OCI-LY7 (cell line): ENCODE measurements around the gene OXSR1. TPM values are rescaled to one million over a fixed set of nuclear protein-coding genes. Genes with fewer than 3 reads are reported as not detected.

Experiments used
- BruUV-seq: library from RNA; stranded (reverse); fragments of 400-500 nt; replicated peaks from 2 replicates; lab custom pipeline; 2021; lab: Mats Ljungman, UMichigan
- CTCF ChIA-PET: fragments of 300-600 bp; sonication (Branson Sonifier 250); formaldehyde crosslinking; loops from one replicate; lab custom pipeline; 2022; ENCODE audit warnings: antibody characterized with exemption; ENCODE audit not compliant: unreplicated experiment; lab: Charles Lee
- POLR2A ChIA-PET: fragments of 300-600 bp; sonication (Branson Sonifier 250); formaldehyde crosslinking; loops from one replicate; lab custom pipeline; 2022; ENCODE audit warnings: antibody characterized with exemption; lab: Charles Lee
- DNase-seq: peaks from one replicate; pipeline ENCODE4 v3.0.0-alpha.2; 2015; ENCODE audit warnings: low spot score
- H2AFZ ChIP-seq: fragments of 200-600 bp; sonication (generic), shearing (Covaris generic); 2 replicates; pipeline ENCODE4 v1.6.1; 2014; ENCODE audit warnings: mild to moderate bottlenecking, antibody characterized with exemption, low read length, moderate library complexity
- H3K27ac ChIP-seq: fragments of 200-600 bp; sonication (generic); 2 replicates; pipeline ENCODE4 v1.5.1; 2014; ENCODE audit warnings: mixed run types, low read depth, mild to moderate bottlenecking, moderate library complexity, low read length, inconsistent platforms; ENCODE audit not compliant: poor library complexity, severe bottlenecking
- H3K36me3 ChIP-seq: fragments of 200-600 bp; sonication (generic); 2 replicates; pipeline ENCODE4 v1.6.1; 2014; ENCODE audit warnings: mild to moderate bottlenecking, antibody characterized with exemption, low read length, moderate library complexity, mixed read lengths; ENCODE audit not compliant: insufficient read depth
- H3K4me1 ChIP-seq: fragments of 200-600 bp; sonication (generic); 2 replicates; pipeline ENCODE4 v1.5.1; 2014; ENCODE audit warnings: mild to moderate bottlenecking, low read length; ENCODE audit not compliant: insufficient read depth, poor library complexity, severe bottlenecking
- H3K4me2 ChIP-seq: fragments of 200-600 bp; sonication (generic); 2 replicates; pipeline ENCODE4 v1.6.1; 2014; ENCODE audit warnings: mild to moderate bottlenecking, low read length
- H3K4me3 ChIP-seq: fragments of 200-600 bp; sonication (generic); 2 replicates; pipeline ENCODE4 v1.5.1; 2014; ENCODE audit warnings: mild to moderate bottlenecking, low read depth, low read length; ENCODE audit not compliant: poor library complexity, severe bottlenecking
- H3K79me2 ChIP-seq: fragments of 200-600 bp; sonication (generic); 2 replicates; pipeline ENCODE4 v1.6.1; 2016; ENCODE audit warnings: low read depth, mild to moderate bottlenecking, low read length, moderate library complexity, mixed read lengths; ENCODE audit not compliant: insufficient read depth
- H3K9me2 ChIP-seq: fragments of 200-600 bp; sonication (generic); 2 replicates; pipeline ENCODE4 v1.6.1; 2016; ENCODE audit warnings: mild to moderate bottlenecking, low read length, mixed read lengths; ENCODE audit not compliant: insufficient read depth
- H3K9me3 ChIP-seq: fragments of 200-600 bp; sonication (generic); 2 replicates; pipeline ENCODE4 v1.6.1; 2014; ENCODE audit warnings: mild to moderate bottlenecking, mixed run types, low read length, mixed read lengths
- H4K20me1 ChIP-seq: fragments of 200-600 bp; sonication (generic); 2 replicates; pipeline ENCODE4 v1.6.1; 2014; ENCODE audit warnings: mild to moderate bottlenecking, antibody characterized with exemption, low read length, moderate library complexity, mixed read lengths; ENCODE audit not compliant: insufficient read depth
- CTCF ChIP-seq: fragments of 200-600 bp; sonication (generic); conservative IDR thresholded peaks from 2 replicates; pipeline ENCODE4 v1.5.1; 2014; ENCODE audit warnings: mild to moderate bottlenecking, antibody characterized with exemption, low read length, moderate library complexity, mixed read lengths
- EZH2phosphoT487 ChIP-seq: fragments of 200-600 bp; sonication (generic); IDR thresholded peaks from 2 replicates; pipeline ENCODE4 v1.6.1; 2018; ENCODE audit warnings: low read depth, borderline replicate concordance, mild to moderate bottlenecking, mixed run types, antibody characterized with exemption, low read length, moderate library complexity, mixed read lengths
- intact Hi-C: fragments of 100-400 bp; cut with micrococcal nuclease; formaldehyde crosslinking; loops from one replicate; pipeline ENCODE4 v1.10.0; 2022; ENCODE audit not compliant: unreplicated experiment
- total RNA-seq, 2 experiments: library from RNA; depleted of rRNA in 1 of 2; stranded (reverse); fragments of >200 nt in 1 of 2; shearing (Covaris generic) in 1 of 2; gene quantifications; 2 replicates each; pipeline ENCODE4 v1.2.3, GENCODE V29; 2014 to 2022

Gene OXSR1
- total RNA-seq, 2 experiments from 2014 or later = 21.4 to 43.7 TPM

- H2AFZ ChIP-seq = no peak overlapping the region
- no peaks in the 10 kb centered on the region for H3K9me2 ChIP-seq
- peaks cover 6% of the 10 kb centered on the region for H3K4me1 ChIP-seq
- no peak overlapping the region for H3K27ac ChIP-seq
- no peaks in the 10 kb centered on the region for H3K9me3 ChIP-seq
- no peaks in the 10 kb centered on the region for H3K79me2 ChIP-seq
- intact Hi-C loops = no loop called here
- no peak overlapping the region for H3K4me2 ChIP-seq
- H3K36me3 ChIP-seq = peaks cover 7% of the 10 kb centered on the region; the same call in 1 of the 2 replicates
- no peak for TF ChIP-seq CTCF
- no peak for TF ChIP-seq EZH2phosphoT487
- H3K4me3 ChIP-seq = no peak overlapping the region
- no peak for DNase-seq
- POLR2A ChIA-PET = no interaction called here
- no TSS peak for BruUV-seq
- CTCF ChIA-PET = no interaction called here
- no peaks in the 10 kb centered on the region for H4K20me1 ChIP-seq
Observed at GRCh38 chr3:38264353-38264771, 99.0 kb downstream of the OXSR1 start.

DNA sequence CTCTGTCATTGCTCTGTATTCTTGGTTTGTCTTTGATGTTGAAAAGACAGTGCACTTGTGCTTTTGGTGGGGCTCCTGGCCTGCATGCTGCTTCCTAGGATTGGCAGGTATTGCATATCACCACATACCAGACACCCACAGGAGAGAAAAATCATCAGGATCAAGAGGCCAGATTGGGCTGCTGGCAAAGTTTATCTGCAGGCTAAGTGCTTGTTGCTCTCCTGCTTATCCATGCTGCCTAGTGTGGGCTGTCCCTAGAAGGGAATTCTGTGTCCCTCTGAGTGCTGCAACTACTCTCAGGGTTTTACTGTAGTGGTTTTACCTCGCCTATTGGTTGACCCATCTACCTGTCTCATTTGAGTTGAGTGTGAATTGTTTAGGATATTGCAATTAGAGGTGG lies 99.4 kb downstream of the OXSR1 start:
- BruUV-seq = no TSS peak
- peaks cover 6% of the 10 kb centered on the region for H3K4me1 ChIP-seq
- no peaks in the 10 kb centered on the region for H3K9me3 ChIP-seq
- no peaks in the 10 kb centered on the region for H4K20me1 ChIP-seq
- H3K79me2 ChIP-seq = no peaks in the 10 kb centered on the region
- no peak overlapping the region for H3K4me2 ChIP-seq
- no peak overlapping the region for H2AFZ ChIP-seq
- intact Hi-C loops = no loop called here
- TF ChIP-seq EZH2phosphoT487 (no peak), CTCF (no peak)
- ChIA-PET POLR2A (no interaction called here), CTCF (no interaction called here)
- no peak for DNase-seq
- peaks cover 7% of the 10 kb centered on the region; the same call in 1 of the 2 replicates for H3K36me3 ChIP-seq
- no peak overlapping the region for H3K4me3 ChIP-seq
- H3K9me2 ChIP-seq = no peaks in the 10 kb centered on the region
- no peak overlapping the region for H3K27ac ChIP-seq

GRCh38 chr3:38265604-38266307 lies 100.4 kb downstream of the OXSR1 start, which contains the start of gene SLC22A13:
Gene SLC22A13, plus strand, starts transcription at chr3:38265812. Its CDS starts 49 bp downstream, at chr3:38265861.
- Histone ChIP-seq H2AFZ (no peak within 1 kb of the TSS), H3K27ac (no peak within 1 kb of the TSS), H3K9me3 (no peaks in the 10 kb centered on the region), H3K79me2 (no peaks in the 10 kb centered on the region), H3K9me2 (no peaks in the 10 kb centered on the region), H3K36me3 (peaks cover 5% of the 10 kb centered on the region; the same call in 1 of the 2 replicates), H3K4me3 (no peak within 1 kb of the TSS), H4K20me1 (no peaks in the 10 kb centered on the region), H3K4me2 (no peak within 1 kb of the TSS), H3K4me1 (peaks cover 6% of the 10 kb centered on the region)
- no peak for DNase-seq
- no peak for TF ChIP-seq CTCF
- TF ChIP-seq EZH2phosphoT487 = no peak
- intact Hi-C loops = no loop called here
- CTCF ChIA-PET = no interaction called here
- BruUV-seq = no TSS peak
- POLR2A ChIA-PET = no interaction called here
